H9 (cell line): ENCODE results near the gene MOB3B. TPM values are rescaled to one million over a fixed set of nuclear protein-coding genes. Genes with fewer than 3 reads are reported as not detected.
A peak's percentile ranks its signal among the peaks of the same experiment; 100 is the strongest.

Experiments
- DNase-seq: peaks from one replicate; pipeline ENCODE4 v3.0.0-alpha.2; 2017
- H2AFZ ChIP-seq: one replicate; pipeline ENCODE4 v1.6.1; 2013; ENCODE audit warnings: mild to moderate bottlenecking, low read length, control low read depth, moderate library complexity
- H2AK5ac ChIP-seq: 2 replicates; pipeline ENCODE4 v1.6.1; 2013; ENCODE audit warnings: low read length, control low read depth, mixed read lengths; ENCODE audit not compliant: insufficient read length
- H2BK120ac ChIP-seq: one replicate; pipeline ENCODE4 v1.6.1; 2013; ENCODE audit warnings: low read depth, mild to moderate bottlenecking, low read length, control low read depth, inconsistent platforms; ENCODE audit not compliant: poor library complexity, severe bottlenecking
- H2BK12ac ChIP-seq: 2 replicates; pipeline ENCODE4 v1.6.1; 2013; ENCODE audit warnings: low read length, control low read depth, mixed read lengths, low read depth; ENCODE audit not compliant: insufficient read length
- H2BK15ac ChIP-seq: 2 replicates; pipeline ENCODE4 v1.6.1; 2013; ENCODE audit warnings: low read depth, low read length, control low read depth
- H2BK20ac ChIP-seq: one replicate; pipeline ENCODE4 v1.6.1; 2013; ENCODE audit warnings: low read depth, mild to moderate bottlenecking, low read length, control low read depth, inconsistent platforms; ENCODE audit not compliant: poor library complexity, severe bottlenecking
- H2BK5ac ChIP-seq: 2 replicates; pipeline ENCODE4 v1.6.1; 2013; ENCODE audit warnings: low read length, control low read depth, mixed read lengths; ENCODE audit not compliant: insufficient read length
- H3K14ac ChIP-seq: 2 replicates; pipeline ENCODE4 v1.6.1; 2013; ENCODE audit warnings: low read length, control low read depth; ENCODE audit not compliant: insufficient read depth
- H3K18ac ChIP-seq: 2 replicates; pipeline ENCODE4 v1.6.1; 2013; ENCODE audit warnings: low read depth, mild to moderate bottlenecking, mixed read lengths, low read length, control low read depth; ENCODE audit not compliant: insufficient read length
- H3K23ac ChIP-seq: 2 replicates; pipeline ENCODE4 v1.6.1; 2013; ENCODE audit warnings: low read length, control low read depth, mixed read lengths, low read depth; ENCODE audit not compliant: insufficient read length
- H3K23me2 ChIP-seq: 2 replicates; pipeline ENCODE4 v1.6.1; 2013; ENCODE audit warnings: low read depth, mild to moderate bottlenecking, mixed read lengths, low read length, control low read depth; ENCODE audit not compliant: insufficient read length, poor library complexity, severe bottlenecking
- H3K27ac ChIP-seq: 2 replicates; pipeline ENCODE4 v1.5.1; 2013; ENCODE audit warnings: low read length, control low read depth, mixed read lengths, low read depth; ENCODE audit not compliant: insufficient read length
- H3K27me3 ChIP-seq: 2 replicates; pipeline ENCODE4 v1.6.1; 2013; ENCODE audit warnings: low read length, control low read depth, inconsistent platforms; ENCODE audit not compliant: insufficient read depth
- H3K4ac ChIP-seq: 2 replicates; pipeline ENCODE4 v1.6.1; 2013; ENCODE audit warnings: low read depth, mild to moderate bottlenecking, control low read depth, inconsistent platforms, low read length, moderate library complexity
- H3K4me1 ChIP-seq: 2 replicates; pipeline ENCODE4 v1.6.1; 2013; ENCODE audit warnings: low read length, control low read depth, inconsistent platforms; ENCODE audit not compliant: insufficient read depth
- H3K4me2 ChIP-seq: 2 replicates; pipeline ENCODE4 v1.6.1; 2013; ENCODE audit warnings: low read length, control low read depth, mixed read lengths; ENCODE audit not compliant: insufficient read length, insufficient read depth
- H3K56ac ChIP-seq: 2 replicates; pipeline ENCODE4 v1.6.1; 2013; ENCODE audit warnings: low read depth, mild to moderate bottlenecking, mixed read lengths, low read length, control low read depth; ENCODE audit not compliant: insufficient read length
- H3K79me1 ChIP-seq: 2 replicates; pipeline ENCODE4 v1.6.1; 2013; ENCODE audit warnings: low read depth, mild to moderate bottlenecking, moderate library complexity, low read length, control low read depth, inconsistent platforms; ENCODE audit not compliant: insufficient read depth, poor library complexity, severe bottlenecking
- H3K79me2 ChIP-seq: 2 replicates; pipeline ENCODE4 v1.6.1; 2013; ENCODE audit warnings: low read length, control low read depth, inconsistent platforms; ENCODE audit not compliant: insufficient read depth
- H3K9ac ChIP-seq: 2 replicates; pipeline ENCODE4 v1.6.1; 2013; ENCODE audit warnings: low read length, control low read depth, mixed read lengths; ENCODE audit not compliant: insufficient read length; ENCODE audit errors: extremely low read depth
- H3K9me3 ChIP-seq: one replicate; pipeline ENCODE4 v1.6.1; 2013; ENCODE audit warnings: low read depth, low read length, inconsistent platforms; ENCODE audit not compliant: control insufficient read depth
- H3T11ph ChIP-seq: one replicate; pipeline ENCODE4 v1.6.1; 2013; ENCODE audit warnings: mild to moderate bottlenecking, low read length, control low read depth, inconsistent platforms
- H4K20me1 ChIP-seq: one replicate; pipeline ENCODE4 v1.6.1; 2013; ENCODE audit not compliant: control insufficient read depth, insufficient read length, insufficient read depth
- H4K5ac ChIP-seq: 2 replicates; pipeline ENCODE4 v1.6.1; 2013; ENCODE audit warnings: low read depth, mild to moderate bottlenecking, mixed read lengths, low read length, control low read depth; ENCODE audit not compliant: insufficient read length
- H4K8ac ChIP-seq: replicated peaks from 2 replicates; pipeline ENCODE4 v1.6.1; 2013; ENCODE audit warnings: low read length, control low read depth, mixed read lengths, low read depth; ENCODE audit not compliant: insufficient read length
- H4K91ac ChIP-seq: 2 replicates; pipeline ENCODE4 v1.6.1; 2013; ENCODE audit warnings: low read depth, mild to moderate bottlenecking, moderate library complexity, mixed read lengths, low read length, control low read depth; ENCODE audit not compliant: insufficient read length
- H3K27ac Mint-ChIP-seq, 3 experiments: 2 replicates in 2 of 3; 3 replicates in 1 of 3; pipeline ENCODE4 v1.8.0; 2020 to 2021; ENCODE audit warnings: mixed read lengths in 3 of 3, mild to moderate bottlenecking in 1 of 3, moderate library complexity in 1 of 3
- H3K27me3 Mint-ChIP-seq: 2 replicates; pipeline ENCODE4 v1.8.0; 2021; ENCODE audit warnings: low read depth, mild to moderate bottlenecking, moderate library complexity, mixed read lengths
- H3K36me3 Mint-ChIP-seq, 3 experiments: 2 replicates in 2 of 3; 3 replicates in 1 of 3; pipeline ENCODE4 v1.8.0; 2020 to 2021; ENCODE audit warnings: low read depth in 3 of 3, mixed read lengths in 3 of 3; ENCODE audit not compliant: insufficient read depth in 1 of 3
- H3K4me1 Mint-ChIP-seq, 2 experiments: 2 replicates each; pipeline ENCODE4 v1.8.0; 2020; ENCODE audit warnings: mixed read lengths in 2 of 2
- H3K4me3 Mint-ChIP-seq, 2 experiments: 2 replicates in 1 of 2; 3 replicates in 1 of 2; pipeline ENCODE4 v1.8.0; 2020 to 2021; ENCODE audit warnings: mild to moderate bottlenecking in 2 of 2, mixed read lengths in 2 of 2, moderate library complexity in 1 of 2
- H3K9me3 Mint-ChIP-seq, 2 experiments: 2 replicates in 1 of 2; 3 replicates in 1 of 2; pipeline ENCODE4 v1.8.0; 2020; ENCODE audit warnings: mild to moderate bottlenecking in 2 of 2, mixed read lengths in 2 of 2, moderate library complexity in 1 of 2
- CTCF ChIP-seq: fragments of 200-600 bp; sonication (generic); conservative IDR thresholded peaks from 3 replicates; pipeline ENCODE4 v1.8.0; 2021; ENCODE audit warnings: antibody characterized with exemption, mild to moderate bottlenecking
- WGBS: extraction: QIAGEN DNeasy Blood & Tissue Kit; methylation state at CpG from one replicate; pipeline ENCODE4 v1.1.7; 2013; ENCODE audit warnings: missing lambda C conversion rate, low lambda C conversion rate, mixed read lengths; ENCODE audit not compliant: insufficient read length; ENCODE audit errors: extremely low coverage; 5-methylcytosine and 5-hydroxymethylcytosine counted together
- total RNA-seq: library from RNA; stranded (reverse); gene quantifications from 2 replicates; pipeline ENCODE4 v1.2.1, GENCODE V29; 2021

The MOB3B gene
- total RNA-seq, 1 experiment from 2014 or later, result 9.8 TPM

GRCh38 chr9:27396495-27396894 lies 133.1 kb downstream of the MOB3B start:
- Histone ChIP-seq H3K56ac (no peak overlapping the region), H4K8ac (no peak overlapping the region), H3K4me2 (no peak overlapping the region), H3K4ac (no peak overlapping the region), H4K91ac (no peak overlapping the region), H4K20me1 (no peaks in the 10 kb centered on the region), H3K27ac (no peak overlapping the region), H3K4me1 (peaks cover 5% of the 10 kb centered on the region; the same call in 1 of the 2 replicates), H3T11ph (no peak overlapping the region), H2BK120ac (no peak overlapping the region), H2BK15ac (no peak overlapping the region), H3K14ac (no peak overlapping the region), H3K27me3 (no peaks in the 10 kb centered on the region), H3K79me1 (no peaks in the 10 kb centered on the region), H3K79me2 (no peaks in the 10 kb centered on the region), H2BK12ac (no peak overlapping the region), H2BK5ac (no peak overlapping the region), H2AFZ (no peak overlapping the region), H2BK20ac (no peak overlapping the region), H3K18ac (no peak overlapping the region), H3K9ac (no peak overlapping the region), H3K23me2 (no peaks in the 10 kb centered on the region), H3K23ac (no peak overlapping the region), H2AK5ac (no peak overlapping the region), H3K9me3 (no peaks in the 10 kb centered on the region), H4K5ac (no peak overlapping the region)
- no peak overlapping the region for H3K4me3 Mint-ChIP-seq
- H3K9me3 Mint-ChIP-seq, result no peaks in the 10 kb centered on the region
- no CpG with 5 or more reads among the region's 2 CpGs for WGBS
- no peaks in the 10 kb centered on the region for H3K27me3 Mint-ChIP-seq
- H3K27ac Mint-ChIP-seq, result 0 out of 7 replicates have a peak overlapping the region, but pooled peaks of 1 of the 3 experiments have one; percentile 1
- peaks cover 55 to 61% of the 10 kb centered on the region in 2 experiments for H3K4me1 Mint-ChIP-seq
- no peaks in the 10 kb centered on the region for H3K36me3 Mint-ChIP-seq
- no peak for DNase-seq
- no peak for TF ChIP-seq CTCF
